NCI-H2107 (cell line): Measurements from ENCODE around the gene CEP350.

Source experiments
- DNase-seq: peaks from one replicate; lab custom pipeline; 2025; lab: John Stamatoyannopoulos, UW

Gene CEP350

GRCh38 chr1:180061019-180061418 is 106.4 kb downstream of the CEP350 start:
- no peak for DNase-seq

GRCh38 chr1:180062452-180062971 is 107.9 kb downstream of the CEP350 start:
- no peak for DNase-seq

- DNase-seq = no peak
These were observed 110.8 kb downstream of the CEP350 start for GRCh38 chr1:180065408-180065807.

GRCh38 chr1:180066150-180066549 is 111.5 kb downstream of the CEP350 start:
- no peak for DNase-seq

- no peak for DNase-seq
These were observed 115.7 kb downstream of the CEP350 start for GRCh38 chr1:180070286-180070685.

- no peak for DNase-seq
These were observed 117.1 kb downstream of the CEP350 start for GRCh38 chr1:180071759-180072158.

- no peak for DNase-seq
These were observed 125.8 kb downstream of the CEP350 start for GRCh38 chr1:180080439-180080838.

GRCh38 chr1:180081474-180081873 is 126.9 kb downstream of the CEP350 start:
- no peak for DNase-seq

GRCh38 chr1:180083164-180083563 is 128.6 kb downstream of the CEP350 start:
- no peak for DNase-seq

- DNase-seq = no peak
These were observed 130.3 kb downstream of the CEP350 start for GRCh38 chr1:180084867-180085266.

- DNase-seq = no peak
These were observed 130.7 kb downstream of the CEP350 start for GRCh38 chr1:180085331-180085730.

GRCh38 chr1:180092931-180093650 is 138.5 kb downstream of the CEP350 start:
- DNase-seq = no peak

GRCh38 chr1:180094705-180095295 is 140.2 kb downstream of the CEP350 start:
- DNase-seq = no peak

GRCh38 chr1:180096584-180097325 is 142.1 kb downstream of the CEP350 start:
- no peak for DNase-seq

GRCh38 chr1:180097326-180097605 is 142.7 kb downstream of the CEP350 start:
- no peak for DNase-seq

GRCh38 chr1:180101411-180101810 is 146.8 kb downstream of the CEP350 start:
- DNase-seq = no peak

- DNase-seq = no peak
These were observed 149.2 kb downstream of the CEP350 start for GRCh38 chr1:180103819-180104218.

- no peak for DNase-seq
These were observed 157.5 kb downstream of the CEP350 start for GRCh38 chr1:180112091-180112490.

GRCh38 chr1:180112984-180113647 is 158.5 kb downstream of the CEP350 start:
- DNase-seq = no peak

GRCh38 chr1:180114396-180114945 is 159.9 kb downstream of the CEP350 start:
- DNase-seq = no peak

- DNase-seq = no peak
These were observed 162.6 kb downstream of the CEP350 start for GRCh38 chr1:180116964-180117763.

GRCh38 chr1:180117764-180118116 is 163.1 kb downstream of the CEP350 start:
- no peak for DNase-seq
